ENCODE results near the gene EDAR. TPM values are rescaled to one million over a fixed set of nuclear protein-coding genes. Genes with fewer than 3 reads are reported as not detected.

EDAR gene
- total RNA-seq, 1 experiment from 2014 or later = not detected

DNA sequence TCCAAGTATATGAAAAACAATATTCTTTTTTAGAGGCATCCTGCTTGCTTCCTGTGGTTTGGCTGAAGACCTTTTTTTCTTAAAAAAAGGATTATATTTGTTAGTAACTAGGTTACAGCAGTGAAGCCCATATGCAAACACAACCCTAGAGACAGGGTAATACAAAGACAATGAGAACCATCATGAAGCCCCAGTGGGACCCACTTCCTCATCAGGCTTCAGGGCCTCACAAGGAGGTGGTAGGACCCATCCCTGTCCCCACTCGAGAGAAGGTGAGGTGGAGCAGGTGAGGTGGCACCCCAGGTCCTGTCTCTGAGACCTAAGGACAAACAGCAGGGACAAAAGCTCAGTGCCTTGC lies 80.3 kb downstream of the EDAR start:
- DNase-seq (ENCODE audit: low read depth) = no peak

DNA sequence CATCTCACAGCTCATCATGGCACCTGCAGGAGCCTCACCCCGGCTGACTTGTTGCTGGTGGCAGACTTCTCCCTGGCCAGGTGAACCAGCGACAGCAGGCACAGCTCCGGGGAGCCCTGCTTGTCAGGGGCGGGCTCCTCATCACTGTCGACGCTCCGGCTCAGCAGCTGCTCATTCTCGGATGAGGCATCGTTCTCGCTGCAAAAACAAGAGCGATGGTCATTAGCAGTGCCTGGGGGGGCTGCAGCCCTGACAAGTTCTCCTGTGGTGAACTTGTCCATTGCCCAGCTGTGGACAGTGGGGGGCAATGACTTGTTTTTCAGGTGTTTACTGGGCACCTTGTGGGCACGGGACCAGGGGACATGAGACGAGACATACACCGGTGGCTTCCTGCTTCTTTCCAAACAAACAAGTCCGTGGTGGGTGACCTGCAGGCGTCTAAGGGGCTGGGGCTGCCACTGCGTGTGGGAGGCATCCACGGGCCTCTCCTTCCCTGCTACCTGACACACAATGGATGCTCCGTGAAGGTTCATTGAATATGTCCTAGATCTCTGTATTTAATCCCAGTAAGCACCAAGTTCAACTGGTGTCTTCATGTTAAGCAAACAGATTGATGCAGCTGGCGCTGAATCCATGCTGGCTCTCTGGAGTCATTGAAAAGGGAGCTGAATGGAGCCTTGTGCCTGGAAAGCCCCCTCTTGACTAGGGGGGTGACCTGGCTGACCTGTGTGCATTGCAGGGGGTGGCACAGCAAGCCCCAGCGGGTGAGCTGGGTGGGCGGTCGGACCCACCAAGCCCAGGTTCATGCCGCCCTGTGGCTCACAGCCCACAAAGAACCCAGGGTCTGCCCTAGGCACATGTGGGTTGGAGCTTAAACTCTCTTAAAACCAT lies 81.0 kb downstream of the EDAR start:
- no peak for DNase-seq (ENCODE audit: low read depth)

DNA sequence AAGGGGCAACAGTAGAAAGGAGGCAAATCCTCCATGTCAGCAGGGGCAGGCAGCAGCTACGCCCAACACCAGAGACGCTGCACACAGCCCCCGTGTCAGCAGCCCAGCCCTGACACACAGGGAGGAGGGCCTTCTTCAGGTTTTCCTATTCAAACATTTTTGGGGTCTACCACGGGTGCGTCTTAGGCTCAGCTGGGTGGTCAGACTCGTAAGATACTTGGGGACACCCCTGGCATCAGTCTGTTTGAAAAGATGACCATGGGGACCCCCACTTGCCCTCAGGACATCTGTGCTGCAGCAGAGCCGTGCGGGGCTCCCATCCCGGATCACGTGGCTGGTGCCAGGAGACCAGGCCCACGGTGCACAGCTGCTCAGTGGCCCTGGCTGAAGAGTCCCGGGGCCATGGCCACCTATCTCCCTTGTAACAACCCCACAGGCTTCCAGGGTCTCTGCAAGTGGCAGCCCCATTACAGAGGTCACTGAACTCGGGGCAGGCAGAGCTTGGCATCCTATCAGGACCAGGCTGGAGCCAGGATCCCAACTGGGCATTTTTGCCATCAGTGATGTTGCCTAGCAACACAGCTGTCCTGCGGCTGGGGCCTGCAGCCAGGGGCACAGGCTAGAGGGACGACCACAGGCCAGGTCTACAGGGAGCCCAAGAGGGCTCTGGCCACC lies 82.5 kb downstream of the EDAR start:
- no peak for DNase-seq (ENCODE audit: low read depth)

GRCh38 chr2:108905906-108906305 lies 83.1 kb downstream of the EDAR start:
- DNase-seq (ENCODE audit: low read depth) = no peak

GRCh38 chr2:108905176-108905575 lies 83.8 kb downstream of the EDAR start:
- no peak for DNase-seq (ENCODE audit: low read depth)

DNA sequence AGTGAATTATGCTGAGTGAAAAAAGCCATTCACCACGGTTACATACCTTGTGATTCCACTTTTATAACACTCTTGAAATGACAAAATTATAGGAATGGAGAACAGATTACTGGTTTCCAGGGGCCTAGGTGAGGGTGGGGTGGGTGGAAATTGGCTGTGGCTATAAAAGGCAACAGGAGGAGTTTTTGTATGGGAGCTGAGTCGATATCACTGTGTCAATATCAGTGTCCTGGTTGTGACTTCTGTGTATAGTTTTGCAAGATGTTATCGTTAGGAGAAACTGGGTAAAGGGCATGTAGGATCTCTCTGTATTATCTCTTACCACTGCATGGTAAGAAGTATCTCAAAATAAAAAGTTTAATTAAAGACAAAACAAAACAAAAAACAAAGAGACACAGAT lies 84.3 kb downstream of the EDAR start:
- no peak for DNase-seq (ENCODE audit: low read depth)

- no peak for DNase-seq (ENCODE audit: low read depth)
Measured at GRCh38 chr2:108898315-108899082, 90.5 kb downstream of the EDAR start.

GRCh38 chr2:108896741-108897140 lies 92.3 kb downstream of the EDAR start:
- DNase-seq (ENCODE audit: low read depth) = no peak

DNA sequence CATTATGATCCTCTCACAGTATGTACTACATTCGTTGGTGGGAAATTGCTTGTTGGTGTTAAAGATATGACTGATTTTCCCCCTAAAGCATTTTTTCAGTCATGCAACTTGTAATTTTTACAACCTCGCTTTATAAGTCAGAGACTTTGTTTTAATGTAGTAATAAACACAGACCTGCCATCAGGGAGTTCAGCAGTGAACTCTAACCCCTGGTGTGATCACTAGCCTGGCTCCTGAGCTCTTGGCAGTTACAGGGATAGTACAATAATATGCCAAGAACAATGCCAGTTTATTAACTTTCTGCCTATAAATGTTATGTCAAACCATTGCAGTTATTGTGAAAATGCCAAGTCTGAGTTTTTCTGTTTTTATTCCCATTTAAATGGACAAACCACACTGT lies 93.8 kb downstream of the EDAR start:
- no peak for DNase-seq (ENCODE audit: low read depth)

- DNase-seq (ENCODE audit: low read depth) = no peak
Measured at GRCh38 chr2:108894766-108895165, 94.3 kb downstream of the EDAR start.

GRCh38 chr2:108893277-108893676 lies 95.7 kb downstream of the EDAR start:
- peak; percentile 15 for DNase-seq (ENCODE audit: low read depth)

GRCh38 chr2:108889907-108890306 lies 99.1 kb downstream of the EDAR start:
- DNase-seq (ENCODE audit: low read depth) = no peak

DNA sequence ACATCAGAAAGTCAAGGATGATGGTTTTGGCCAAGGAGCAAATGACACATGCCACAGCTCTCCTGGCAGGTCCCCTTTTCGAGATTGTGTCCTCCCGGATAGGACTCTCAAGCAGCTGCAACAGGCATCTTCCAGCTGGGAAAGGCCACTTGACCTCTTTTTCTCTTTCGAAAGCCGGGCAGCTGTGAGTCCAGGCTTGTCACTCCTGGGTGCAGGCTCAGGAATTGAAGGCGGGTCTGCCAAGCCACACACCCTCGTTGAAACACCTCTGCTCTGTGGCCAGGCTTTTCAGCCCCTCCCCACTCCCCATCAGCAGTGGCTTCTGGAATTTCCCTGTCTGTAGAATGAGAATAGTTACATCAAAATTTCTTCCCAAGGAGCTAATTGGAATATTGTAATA lies 104.4 kb downstream of the EDAR start:
- no peak for DNase-seq (ENCODE audit: low read depth)

DNA sequence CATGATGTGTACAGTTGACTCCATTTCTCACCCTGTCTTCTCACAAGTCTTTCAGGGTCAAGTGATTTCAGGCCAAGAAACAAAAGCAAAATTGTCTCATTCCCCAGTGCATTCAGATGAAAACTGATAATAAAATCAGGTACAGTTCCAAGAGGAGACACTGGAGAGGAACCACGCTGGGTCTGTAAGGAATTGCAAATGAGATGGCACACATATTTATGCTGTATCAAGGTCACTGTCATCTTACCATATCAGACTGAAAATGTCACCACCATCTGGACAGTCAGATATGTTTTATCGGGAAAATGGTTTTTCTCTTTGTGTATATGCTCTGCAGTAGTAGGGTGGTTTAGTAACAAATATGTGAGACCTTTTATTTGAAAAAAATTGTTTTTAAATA lies 110.7 kb downstream of the EDAR start:
- DNase-seq (ENCODE audit: low read depth) = no peak

GRCh38 chr2:108877506-108877905 lies 111.5 kb downstream of the EDAR start:
- no peak for DNase-seq (ENCODE audit: low read depth)

DNA sequence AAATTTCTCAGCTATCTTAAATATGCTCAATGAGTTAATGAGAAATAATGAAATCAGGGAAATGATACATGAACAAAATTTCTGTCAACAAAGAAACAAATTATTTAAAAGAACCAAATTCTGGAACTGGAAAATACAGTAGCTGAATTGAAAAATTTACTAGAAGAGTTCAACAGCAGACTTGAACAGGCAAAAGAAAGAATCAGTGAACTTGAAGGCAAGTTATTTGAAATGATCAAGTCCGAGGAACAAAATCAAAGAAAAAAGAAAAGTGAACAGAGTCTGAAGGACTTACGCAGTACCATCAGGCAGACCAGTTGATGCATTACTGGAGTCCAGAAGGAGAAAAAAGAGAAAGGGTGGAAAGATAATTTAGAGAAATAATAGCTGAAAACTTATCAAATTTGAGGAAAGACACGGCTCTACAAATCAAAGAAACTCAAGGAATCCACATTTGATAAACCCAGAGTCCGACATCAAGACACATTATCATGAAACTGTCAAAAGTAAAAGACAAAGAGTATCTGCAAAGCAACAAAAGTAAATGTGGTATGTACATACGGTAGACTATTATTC lies 118.9 kb downstream of the EDAR start:
- DNase-seq (ENCODE audit: low read depth) = no peak

DNA sequence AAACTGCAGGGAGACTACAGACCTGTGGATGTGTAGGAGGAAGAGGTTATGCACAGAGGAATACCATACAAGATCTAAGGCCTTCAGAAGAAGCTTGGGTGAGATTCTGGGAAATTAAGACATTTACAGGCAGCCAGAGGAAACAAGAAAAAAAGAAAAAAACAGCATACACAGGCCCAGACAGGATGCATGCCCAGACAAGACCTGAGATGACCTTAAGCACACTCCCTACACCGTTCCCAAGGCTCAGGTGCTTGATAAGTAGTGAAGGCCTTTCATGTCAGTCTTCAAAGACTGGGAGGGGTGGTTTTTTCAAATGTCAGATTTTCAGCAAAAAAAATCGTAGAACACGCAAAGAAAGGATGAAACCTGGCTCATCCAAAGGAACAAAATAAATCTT lies 119.5 kb downstream of the EDAR start:
- DNase-seq (ENCODE audit: low read depth) = no peak

DNA sequence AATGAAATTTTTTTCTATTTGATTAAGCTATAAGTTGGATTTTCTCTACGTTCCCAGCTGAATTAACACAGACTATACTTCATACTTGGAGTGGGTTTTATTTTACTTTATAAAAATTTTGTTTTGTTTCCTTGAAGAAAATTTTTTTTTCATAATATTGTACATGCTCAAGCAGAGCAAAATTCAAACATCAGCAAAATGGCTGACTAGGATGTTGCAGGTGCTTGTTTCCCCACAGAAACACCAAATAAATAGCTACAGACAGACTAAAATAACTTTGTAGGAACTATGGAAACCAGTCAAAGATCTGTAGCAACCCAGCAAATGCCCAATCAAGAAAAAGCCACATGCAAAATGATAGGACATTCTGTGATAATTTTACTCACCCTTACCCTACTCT lies 120.1 kb downstream of the EDAR start:
- DNase-seq (ENCODE audit: low read depth) = no peak

DNA sequence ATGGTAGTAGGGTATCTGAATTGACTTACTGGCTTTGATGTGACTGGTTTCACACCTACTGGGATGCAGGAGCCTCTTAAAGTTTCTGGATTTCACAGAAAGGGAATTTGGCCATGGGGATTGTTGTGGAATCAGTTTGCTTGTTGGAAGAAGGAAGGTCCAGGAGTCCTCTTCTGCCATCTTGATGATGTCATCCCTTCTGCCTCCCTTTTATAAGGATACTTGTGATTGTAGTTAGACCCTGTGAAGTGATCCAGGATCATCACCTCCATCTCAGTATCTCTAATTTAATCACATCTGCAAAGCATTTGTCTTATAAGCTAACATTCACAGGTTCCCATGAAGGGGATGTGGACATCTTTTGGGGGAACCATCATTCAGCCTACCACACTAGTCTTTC lies 123.0 kb downstream of the EDAR start:
- DNase-seq (ENCODE audit: low read depth) = no peak

GRCh38 chr2:108858894-108859293 lies 130.1 kb downstream of the EDAR start:
- DNase-seq (ENCODE audit: low read depth) = peak; percentile 26

DNA sequence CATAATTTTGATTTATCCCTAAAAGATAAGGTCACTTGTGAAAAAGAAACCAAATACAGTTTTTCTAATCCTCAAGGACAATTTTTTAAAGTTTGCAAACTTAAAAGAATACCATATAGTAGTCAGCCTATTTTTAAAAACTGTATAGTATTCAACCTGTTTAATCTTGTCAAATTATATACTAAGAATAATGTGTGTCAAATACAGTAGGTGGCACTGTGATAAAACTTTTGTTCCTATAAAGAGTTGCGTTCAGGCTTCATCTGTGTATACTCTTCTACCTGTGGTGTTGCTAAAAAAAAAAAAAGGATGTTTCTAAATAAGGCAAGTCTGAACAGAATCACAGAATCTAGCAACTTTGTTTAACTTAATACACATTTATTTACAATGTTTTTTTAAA lies 133.8 kb downstream of the EDAR start:
- peak; percentile 16 for DNase-seq (ENCODE audit: low read depth)

- DNase-seq (ENCODE audit: low read depth) = no peak
Measured at GRCh38 chr2:108854484-108854883, 134.5 kb downstream of the EDAR start.
